Inflammatory macrophage treated with lipopolysaccharide for 4 hours (primary cell): Measurements from ENCODE around the gene ARHGAP22.

ENCODE experiments used
- DNase-seq: peaks from one replicate; pipeline ENCODE4 v3.0.0-alpha.2; 2020

ARHGAP22 gene

GRCh38 chr10:48495282-48496045, 109.4 kb downstream of the ARHGAP22 start:
- DNase-seq = no peak

- no peak for DNase-seq
Measured at GRCh38 chr10:48494611-48495010, 110.3 kb downstream of the ARHGAP22 start.

- DNase-seq = no peak
Measured at GRCh38 chr10:48494073-48494472, 110.8 kb downstream of the ARHGAP22 start.

- DNase-seq = peak; percentile 88
Measured at GRCh38 chr10:48493083-48493871, 111.6 kb downstream of the ARHGAP22 start.

- no peak for DNase-seq
Measured at GRCh38 chr10:48492201-48492600, 112.7 kb downstream of the ARHGAP22 start.

- no peak for DNase-seq
Measured at GRCh38 chr10:48491392-48492139, 113.3 kb downstream of the ARHGAP22 start.

- DNase-seq = no peak
Measured at GRCh38 chr10:48490946-48491345, 113.9 kb downstream of the ARHGAP22 start.

GRCh38 chr10:48490571-48490940, 114.3 kb downstream of the ARHGAP22 start:
- DNase-seq = no peak

GRCh38 chr10:48489099-48489498, 115.8 kb downstream of the ARHGAP22 start:
- no peak for DNase-seq

GRCh38 chr10:48487244-48487643, 117.6 kb downstream of the ARHGAP22 start:
- DNase-seq = no peak

- no peak for DNase-seq
Measured at GRCh38 chr10:48485711-48486110, 119.2 kb downstream of the ARHGAP22 start.

GRCh38 chr10:48484911-48485310, 120.0 kb downstream of the ARHGAP22 start:
- no peak for DNase-seq

GRCh38 chr10:48482207-48482606, 122.7 kb downstream of the ARHGAP22 start:
- no peak for DNase-seq

GRCh38 chr10:48481385-48481784, 123.5 kb downstream of the ARHGAP22 start:
- DNase-seq = no peak

- DNase-seq = no peak
Measured at GRCh38 chr10:48480397-48481374, 124.2 kb downstream of the ARHGAP22 start.

- peak; percentile 43 for DNase-seq
Measured at GRCh38 chr10:48478980-48479811, 125.7 kb downstream of the ARHGAP22 start.

- DNase-seq = no peak
Measured at GRCh38 chr10:48478469-48478868, 126.4 kb downstream of the ARHGAP22 start.

GRCh38 chr10:48477616-48478015, 127.3 kb downstream of the ARHGAP22 start:
- DNase-seq = peak; percentile 80

GRCh38 chr10:48477141-48477540, 127.7 kb downstream of the ARHGAP22 start:
- DNase-seq = no peak

- no peak for DNase-seq
Measured at GRCh38 chr10:48476279-48476982, 128.4 kb downstream of the ARHGAP22 start.

- DNase-seq = no peak
Measured at GRCh38 chr10:48475943-48476278, 129.0 kb downstream of the ARHGAP22 start.
